ENCODE measurements around the gene C10orf71. TPM values are rescaled to one million over a fixed set of nuclear protein-coding genes. Genes with fewer than 3 reads are reported as not detected.

Gene C10orf71
- total and polyA plus RNA-seq, 9 donors = 0.01 to 0.03 (median 0.03) TPM; not detected in 6

GRCh38 chr10:49335364-49335972, 36.5 kb downstream of the C10orf71 start:
- no peak for TF ChIP-seq POLR2A (IDR thresholded peaks at IDR 0.05)
- intact Hi-C loops (cut with DNase I) = no loop called here
- Histone ChIP-seq H3K27ac (no peak overlapping the region), H3K9me3 (no peaks in the 10 kb centered on the region), H3K27me3 (no peaks in the 10 kb centered on the region), H3K4me1 (ENCODE audit: insufficient read depth) (no peaks in the 10 kb centered on the region), H3K4me3 (no peak overlapping the region), H3K36me3 (no peaks in the 10 kb centered on the region)
- 70 to 82% (median 75%) methylated on average over 1 of the region's 1 CpG for WGBS, 3 donors
- no peak for DNase-seq

GRCh38 chr10:49338604-49339003, 39.6 kb downstream of the C10orf71 start:
- Histone ChIP-seq H3K4me3 (no peak overlapping the region), H3K27me3 (no peaks in the 10 kb centered on the region), H3K27ac (no peak overlapping the region), H3K4me1 (ENCODE audit: insufficient read depth) (no peaks in the 10 kb centered on the region), H3K36me3 (no peaks in the 10 kb centered on the region), H3K9me3 (no peaks in the 10 kb centered on the region)
- no peak for TF ChIP-seq EP300 (IDR thresholded peaks at IDR 0.05)
- no peak for TF ChIP-seq POLR2A (IDR thresholded peaks at IDR 0.05)
- no peak for TF ChIP-seq CTCF (IDR thresholded peaks at IDR 0.05)
- WGBS, 3 donors = 74 to 88% (median 88%) methylated on average over 1 of the region's 1 CpG
- DNase-seq = no peak
- intact Hi-C loops (cut with DNase I) = no loop called here

- Histone ChIP-seq H3K36me3 (no peaks in the 10 kb centered on the region), H3K9me3 (no peaks in the 10 kb centered on the region), H3K27me3 (no peaks in the 10 kb centered on the region), H3K4me3 (no peak overlapping the region), H3K4me1 (ENCODE audit: insufficient read depth) (no peaks in the 10 kb centered on the region), H3K27ac (no peak overlapping the region)
- DNase-seq = no peak
- 63 to 66% (median 64%) methylated on average over 2 of the region's 2 CpGs for WGBS, 3 donors
- no peak for TF ChIP-seq POLR2A (IDR thresholded peaks at IDR 0.05)
- intact Hi-C loops (cut with DNase I) = no loop called here
Observed at GRCh38 chr10:49344840-49345239, 45.9 kb downstream of the C10orf71 start.

GRCh38 chr10:49347342-49347741, 48.4 kb downstream of the C10orf71 start:
- peaks cover 0 to 4% of the 10 kb centered on the region in 2 donors for H3K9me3 ChIP-seq
- no peak for DNase-seq
- H3K36me3 ChIP-seq = no peaks in the 10 kb centered on the region
- H3K27me3 ChIP-seq = no peaks in the 10 kb centered on the region
- no peak overlapping the region for H3K4me3 ChIP-seq
- H3K4me1 ChIP-seq (ENCODE audit: insufficient read depth) = no peaks in the 10 kb centered on the region
- TF ChIP-seq EP300 (IDR thresholded peaks at IDR 0.05) (no peak), POLR2A (IDR thresholded peaks at IDR 0.05) (no peak), CTCF (IDR thresholded peaks at IDR 0.05) (no peak)
- intact Hi-C loops (cut with DNase I) = no loop called here
- WGBS, 3 donors = 87 to 90% (median 88%) methylated on average over 4 of the region's 4 CpGs
- no peak overlapping the region for H3K27ac ChIP-seq

GRCh38 chr10:49347827-49348226, 48.9 kb downstream of the C10orf71 start:
- Histone ChIP-seq H3K27ac (no peak overlapping the region), H3K4me1 (ENCODE audit: insufficient read depth) (no peaks in the 10 kb centered on the region), H3K36me3 (no peaks in the 10 kb centered on the region), H3K27me3 (no peaks in the 10 kb centered on the region), H3K4me3 (no peak overlapping the region), H3K9me3 (peaks cover 0 to 4% of the 10 kb centered on the region in 2 donors)
- DNase-seq = no peak
- intact Hi-C loops (cut with DNase I) = no loop called here
- WGBS, 3 donors = 61 to 83% (median 75%) methylated on average over 3 of the region's 3 CpGs
- TF ChIP-seq EP300 (IDR thresholded peaks at IDR 0.05) (no peak), CTCF (IDR thresholded peaks at IDR 0.05) (no peak), POLR2A (IDR thresholded peaks at IDR 0.05) (no peak)
